NCI-H2107 treated with DMSO at 0.1 percent for 48 hours (cell line): Measurements from ENCODE around the gene OGFR.

ENCODE experiments used
- DNase-seq: peaks from one replicate; lab custom pipeline; 2025; ENCODE audit not compliant: unreplicated experiment; lab: John Stamatoyannopoulos, UW

The OGFR gene

GRCh38 chr20:62769346-62770071 is 35.1 kb upstream of the OGFR start:
- no peak for DNase-seq

GRCh38 chr20:62770111-62770910 is 34.3 kb upstream of the OGFR start:
- DNase-seq, result no peak

DNA sequence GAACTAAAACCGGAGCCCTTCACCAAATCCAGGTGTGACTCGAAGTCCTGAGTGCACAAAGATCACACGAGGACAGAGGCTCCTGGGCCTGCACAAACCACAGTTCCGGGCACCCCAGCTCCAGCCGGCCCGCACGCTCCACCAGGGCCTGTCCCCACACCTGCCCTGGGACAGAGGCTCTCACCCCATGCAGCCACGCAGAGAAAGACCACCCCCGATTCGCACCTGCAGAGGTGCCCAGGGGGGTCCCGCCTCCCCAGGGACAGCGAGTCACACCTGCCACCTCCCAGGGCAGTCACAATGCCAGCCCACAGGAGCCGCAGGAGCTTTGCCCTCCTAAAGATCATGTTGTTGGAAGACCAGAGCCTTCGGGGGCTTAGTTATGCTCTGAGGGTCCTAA is 33.7 kb upstream of the OGFR start:
- DNase-seq, result no peak

GRCh38 chr20:62771396-62772102 is 33.1 kb upstream of the OGFR start:
- no peak for DNase-seq

DNA sequence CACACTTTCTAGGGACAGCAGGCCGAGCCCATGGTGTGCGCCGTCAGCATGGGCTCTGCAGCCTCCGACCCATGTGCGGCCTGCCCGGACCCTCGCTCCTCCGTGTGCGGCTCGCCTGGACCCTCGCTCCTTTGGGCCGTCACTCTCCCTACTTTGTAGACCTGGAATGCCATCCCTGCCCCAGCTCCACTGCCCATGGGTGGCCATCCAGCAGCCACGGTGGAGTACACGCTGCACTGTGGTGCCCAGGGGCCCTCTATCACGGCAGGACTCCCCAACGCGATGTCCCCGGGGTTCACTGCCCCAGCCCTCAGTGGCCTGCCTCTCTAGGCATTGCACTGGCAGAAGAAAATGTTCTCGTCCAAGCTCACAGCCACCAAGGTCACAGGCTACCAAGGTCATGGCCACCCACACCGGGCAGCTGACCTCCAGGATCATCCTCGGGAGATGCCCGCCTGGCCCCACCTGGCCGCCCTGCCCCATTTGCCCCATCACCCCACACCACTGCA is 32.5 kb upstream of the OGFR start:
- no peak for DNase-seq

- DNase-seq, result no peak
Observed at GRCh38 chr20:62772619-62772989, 32.0 kb upstream of the OGFR start.

DNA sequence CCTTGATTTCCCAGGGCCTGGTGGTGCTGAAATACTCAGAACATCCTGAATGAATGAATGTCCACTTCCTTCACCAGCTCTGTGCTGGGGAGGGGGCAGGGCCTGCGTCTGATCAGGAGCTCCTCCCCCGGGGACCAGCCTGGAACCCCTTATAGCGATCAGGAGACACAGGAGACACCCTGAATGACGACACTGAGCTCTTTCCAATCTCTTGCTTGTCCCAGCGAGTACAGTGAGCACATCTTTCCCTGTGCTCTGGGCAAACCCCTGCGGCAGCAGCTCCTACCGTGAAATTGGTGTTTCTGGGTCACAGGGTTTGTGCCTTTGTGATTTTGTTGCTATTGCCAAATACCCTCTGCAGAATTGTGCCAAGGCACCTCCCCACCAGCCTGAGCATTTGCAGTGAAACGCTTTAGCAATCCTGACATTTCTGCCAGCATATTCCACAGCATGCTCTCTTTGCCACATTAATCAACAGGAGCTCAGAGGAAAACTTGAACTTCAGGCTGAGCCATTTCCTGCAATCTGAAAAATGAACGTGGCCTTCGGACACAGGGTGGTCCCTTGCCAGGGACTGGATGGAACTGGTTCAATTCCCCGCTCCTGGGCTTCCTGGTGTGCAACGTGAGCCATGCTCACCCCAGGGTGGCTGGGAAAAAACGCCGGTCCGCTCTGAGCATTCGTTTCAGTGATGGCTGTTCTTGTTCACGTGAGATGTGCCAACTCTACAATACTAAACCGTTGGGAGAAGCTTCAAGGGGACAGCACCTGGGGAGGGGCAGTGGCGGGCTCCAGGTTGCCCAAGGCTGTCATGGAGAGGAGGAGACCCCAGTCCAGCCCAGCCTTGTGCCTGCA is 31.4 kb upstream of the OGFR start:
- DNase-seq, result peak; percentile 48

DNA sequence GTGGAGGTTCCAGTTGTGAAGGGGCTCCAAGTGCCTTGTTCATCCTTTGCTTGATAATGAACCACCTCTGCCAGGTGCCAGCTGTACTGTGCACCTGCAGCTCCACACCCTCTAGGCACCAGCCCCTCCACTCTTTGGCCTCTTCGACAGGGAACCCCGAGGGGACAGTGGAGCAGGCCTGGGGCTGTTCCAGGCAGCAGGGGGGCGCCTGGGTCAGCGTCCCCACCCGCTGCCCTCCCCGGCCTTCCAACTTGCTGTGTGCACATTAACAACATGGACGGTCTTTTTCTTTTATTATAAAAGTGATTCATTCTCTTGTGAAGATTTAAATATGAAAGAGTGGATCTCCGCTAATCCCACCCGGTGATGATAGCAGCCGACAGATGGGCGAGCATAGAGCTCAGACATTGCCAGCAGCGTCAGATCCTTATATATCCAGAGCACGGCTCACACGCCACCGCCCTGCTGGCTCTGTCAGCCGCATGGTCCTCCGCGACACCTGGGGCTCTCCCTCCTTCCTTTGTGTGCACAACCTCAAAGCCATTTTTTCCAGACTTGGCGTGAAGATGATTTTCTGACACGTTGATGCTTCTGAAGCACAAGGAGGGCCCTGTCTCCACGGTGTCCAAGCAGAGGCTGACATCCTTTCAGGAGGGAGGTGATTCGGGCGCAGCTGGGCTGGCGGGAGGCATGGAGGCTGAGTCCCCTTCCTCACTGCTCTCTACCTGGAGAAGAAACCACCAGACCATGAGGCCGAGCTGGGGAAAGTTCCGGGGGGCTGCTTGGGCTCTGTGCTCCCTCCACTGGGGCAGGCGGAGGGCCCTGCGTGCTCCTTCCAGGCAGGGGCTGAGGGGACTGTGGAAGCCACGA is 30.6 kb upstream of the OGFR start:
- DNase-seq, result no peak

DNA sequence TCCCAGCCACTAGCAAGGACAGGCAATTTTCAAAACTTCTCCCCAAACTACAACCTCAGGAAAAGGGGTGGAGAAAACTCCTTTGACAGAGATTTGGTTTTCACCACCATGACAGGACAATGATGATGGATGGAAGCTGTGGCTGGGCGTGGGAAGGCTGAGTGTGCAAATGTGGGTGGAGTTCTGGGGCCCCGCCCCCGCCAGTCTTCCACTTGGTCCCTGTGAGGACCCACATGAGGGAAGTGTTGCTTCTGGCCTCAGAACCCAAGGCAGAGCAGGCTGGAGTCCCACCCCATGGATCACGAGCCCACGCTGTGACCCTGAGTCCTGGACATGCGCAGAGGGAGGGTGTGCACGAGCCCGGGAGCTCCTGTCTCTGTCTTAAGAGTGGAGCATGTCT is 29.9 kb upstream of the OGFR start:
- no peak for DNase-seq

DNA sequence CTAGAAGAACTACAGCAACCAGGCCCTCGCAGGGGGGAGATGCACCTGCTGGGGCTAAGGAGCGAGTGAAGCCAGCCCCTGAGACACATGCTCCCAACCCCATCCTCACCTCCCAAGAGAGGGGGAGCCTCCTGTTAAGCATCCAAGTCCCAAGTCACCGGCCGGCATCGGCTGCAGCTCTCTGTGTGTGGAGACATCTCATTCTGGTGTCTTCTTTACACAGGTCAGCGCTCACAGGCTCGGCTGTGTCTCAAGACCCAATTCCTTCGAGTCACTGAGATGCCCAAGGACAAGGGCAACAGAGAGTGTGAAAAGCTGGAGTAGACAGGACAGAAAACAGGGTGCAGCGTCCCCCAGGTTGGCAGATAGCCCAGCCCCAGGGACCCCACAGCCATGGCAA is 29.4 kb upstream of the OGFR start:
- DNase-seq, result no peak

DNA sequence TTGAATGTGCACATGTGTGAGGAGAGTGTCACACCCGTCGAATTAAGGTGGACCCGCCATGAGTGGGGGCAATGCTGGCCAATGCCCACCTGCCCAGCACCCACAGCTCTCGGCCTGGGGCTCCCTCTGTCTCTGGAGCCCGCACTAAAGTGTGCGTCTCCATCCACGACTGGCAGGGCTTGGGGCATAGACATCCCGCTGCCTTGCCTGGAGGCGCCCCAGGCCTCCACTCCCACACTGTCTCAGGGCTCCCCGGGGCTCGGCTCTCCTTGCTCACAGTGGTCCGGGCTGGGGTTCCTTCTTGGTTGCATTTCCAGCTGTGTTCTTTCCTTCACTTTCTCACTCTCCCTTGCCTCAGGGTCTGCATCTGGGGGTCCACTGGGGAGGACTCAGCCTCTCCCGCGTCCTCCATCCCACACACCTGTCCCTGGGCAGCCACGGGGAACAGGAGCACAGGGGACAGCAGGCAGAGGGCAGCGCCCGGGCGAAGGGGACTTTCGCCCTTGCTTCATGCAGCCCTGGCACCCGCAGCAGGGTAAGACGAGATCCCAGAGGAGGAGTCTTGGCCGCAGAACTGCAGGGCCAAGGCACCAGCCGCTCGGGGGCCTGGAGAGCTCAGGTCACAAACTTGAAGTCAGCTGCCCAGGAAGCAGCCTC is 28.5 kb upstream of the OGFR start:
- DNase-seq, result no peak

DNA sequence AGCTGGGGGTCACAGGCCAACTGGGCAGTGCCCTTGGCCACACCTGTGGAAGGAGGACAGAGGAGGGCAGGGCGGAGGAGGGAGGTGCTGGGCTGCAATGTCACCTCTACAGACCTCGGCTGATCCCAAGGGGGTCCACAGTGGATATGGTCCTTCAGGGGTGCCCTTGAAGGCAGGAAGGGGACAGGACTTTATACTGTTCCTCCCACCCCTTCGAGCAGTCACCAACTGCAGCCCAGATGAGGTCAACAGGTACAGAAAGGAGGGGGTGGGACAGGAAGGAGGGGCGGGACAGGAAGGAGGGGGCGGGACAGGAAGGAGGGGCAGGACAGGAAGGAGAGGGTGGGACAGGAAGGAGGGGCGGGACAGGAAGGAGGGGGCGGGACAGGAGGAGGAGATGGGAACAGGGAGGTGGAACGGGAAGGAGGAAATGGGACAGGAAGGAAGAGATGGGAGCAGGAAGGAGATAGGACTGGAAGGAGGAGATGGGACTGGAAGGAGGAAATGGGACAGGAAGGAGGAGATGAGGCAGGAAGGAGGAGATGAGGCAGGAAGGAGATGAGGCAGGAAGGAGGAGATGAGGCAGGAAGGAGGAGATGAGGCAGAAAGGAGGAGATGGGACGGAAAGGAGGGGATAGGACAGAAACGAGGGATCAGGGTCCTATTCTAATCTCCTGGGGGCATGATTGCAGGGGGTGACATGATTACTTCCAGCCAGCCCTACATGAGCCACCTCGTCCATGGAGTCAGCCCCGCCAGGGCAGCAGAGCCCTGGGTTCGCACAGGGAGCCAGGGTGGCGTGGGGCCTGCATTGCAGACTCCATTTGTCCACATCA is 27.7 kb upstream of the OGFR start:
- no peak for DNase-seq

DNA sequence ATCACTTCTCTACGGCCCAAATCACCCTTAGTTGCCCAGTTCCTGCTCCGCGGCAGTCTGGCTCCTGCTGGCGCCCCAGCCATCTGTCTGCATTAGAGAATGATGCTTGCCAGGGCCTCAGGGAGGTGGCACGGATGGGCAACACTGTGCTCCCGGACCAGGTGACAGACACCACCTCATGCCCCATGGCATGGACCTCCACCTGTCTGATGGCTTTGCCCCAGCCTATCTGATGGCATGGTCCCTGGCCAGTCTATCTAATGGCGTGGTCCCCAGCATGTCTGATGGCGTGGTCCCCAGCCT is 27.2 kb upstream of the OGFR start:
- DNase-seq, result no peak

- no peak for DNase-seq
Observed at GRCh38 chr20:62778058-62778457, 26.6 kb upstream of the OGFR start.

- no peak for DNase-seq
Observed at GRCh38 chr20:62778601-62779416, 25.8 kb upstream of the OGFR start.

- no peak for DNase-seq
Observed at GRCh38 chr20:62779417-62779685, 25.3 kb upstream of the OGFR start.

GRCh38 chr20:62780204-62780603 is 24.4 kb upstream of the OGFR start:
- DNase-seq, result no peak

GRCh38 chr20:62780696-62781095 is 23.9 kb upstream of the OGFR start:
- DNase-seq, result no peak
